SJSA1 (cell line): ENCODE results near the gene ABHD6. TPM values are rescaled to one million over a fixed set of nuclear protein-coding genes. Genes with fewer than 3 reads are reported as not detected.
A peak's percentile ranks its signal among the peaks of the same experiment; 100 is the strongest.

Experiments used
- DNase-seq, 2 experiments: peaks; one replicate each; pipeline ENCODE4 v3.0.0-alpha.2; 2015 to 2020; ENCODE audit warnings: low spot score in 2 of 2, low read depth in 1 of 2
- H3K27ac ChIP-seq: fragments of 250-450 bp; sonication (Bioruptor Pico); 2 replicates; pipeline ENCODE4 v1.5.1; 2020; ENCODE audit warnings: mild to moderate bottlenecking, moderate library complexity
- H3K27me3 ChIP-seq: fragments of 250-450 bp; sonication (Bioruptor Pico); replicated peaks from 2 replicates; pipeline ENCODE4 v1.5.1; 2020; ENCODE audit warnings: mild to moderate bottlenecking, moderate library complexity
- H3K36me3 ChIP-seq: fragments of 250-450 bp; sonication (Bioruptor Pico); 2 replicates; pipeline ENCODE4 v1.5.1; 2020; ENCODE audit warnings: mild to moderate bottlenecking
- H3K4me1 ChIP-seq: fragments of 250-450 bp; sonication (Bioruptor Pico); replicated peaks from 2 replicates; pipeline ENCODE4 v1.6.1; 2021; ENCODE audit warnings: mild to moderate bottlenecking
- H3K4me3 ChIP-seq: fragments of 250-450 bp; sonication (Bioruptor Pico); 2 replicates; pipeline ENCODE4 v1.5.1; 2020; ENCODE audit warnings: mild to moderate bottlenecking
- H3K9me3 ChIP-seq: fragments of 250-450 bp; sonication (Bioruptor Pico); replicated peaks from 2 replicates; pipeline ENCODE4 v1.5.1; 2020; ENCODE audit warnings: mild to moderate bottlenecking
- total RNA-seq: library from RNA; depleted of rRNA; stranded (reverse); fragments of >200 nt; shearing (Covaris generic); gene quantifications from 2 replicates; pipeline ENCODE4 v1.2.3, GENCODE V29; 2014; rRNA removed

Gene ABHD6, protein sequence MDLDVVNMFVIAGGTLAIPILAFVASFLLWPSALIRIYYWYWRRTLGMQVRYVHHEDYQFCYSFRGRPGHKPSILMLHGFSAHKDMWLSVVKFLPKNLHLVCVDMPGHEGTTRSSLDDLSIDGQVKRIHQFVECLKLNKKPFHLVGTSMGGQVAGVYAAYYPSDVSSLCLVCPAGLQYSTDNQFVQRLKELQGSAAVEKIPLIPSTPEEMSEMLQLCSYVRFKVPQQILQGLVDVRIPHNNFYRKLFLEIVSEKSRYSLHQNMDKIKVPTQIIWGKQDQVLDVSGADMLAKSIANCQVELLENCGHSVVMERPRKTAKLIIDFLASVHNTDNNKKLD
- total RNA-seq = 3.9 and 6.8 TPM in 2 replicates

DNA sequence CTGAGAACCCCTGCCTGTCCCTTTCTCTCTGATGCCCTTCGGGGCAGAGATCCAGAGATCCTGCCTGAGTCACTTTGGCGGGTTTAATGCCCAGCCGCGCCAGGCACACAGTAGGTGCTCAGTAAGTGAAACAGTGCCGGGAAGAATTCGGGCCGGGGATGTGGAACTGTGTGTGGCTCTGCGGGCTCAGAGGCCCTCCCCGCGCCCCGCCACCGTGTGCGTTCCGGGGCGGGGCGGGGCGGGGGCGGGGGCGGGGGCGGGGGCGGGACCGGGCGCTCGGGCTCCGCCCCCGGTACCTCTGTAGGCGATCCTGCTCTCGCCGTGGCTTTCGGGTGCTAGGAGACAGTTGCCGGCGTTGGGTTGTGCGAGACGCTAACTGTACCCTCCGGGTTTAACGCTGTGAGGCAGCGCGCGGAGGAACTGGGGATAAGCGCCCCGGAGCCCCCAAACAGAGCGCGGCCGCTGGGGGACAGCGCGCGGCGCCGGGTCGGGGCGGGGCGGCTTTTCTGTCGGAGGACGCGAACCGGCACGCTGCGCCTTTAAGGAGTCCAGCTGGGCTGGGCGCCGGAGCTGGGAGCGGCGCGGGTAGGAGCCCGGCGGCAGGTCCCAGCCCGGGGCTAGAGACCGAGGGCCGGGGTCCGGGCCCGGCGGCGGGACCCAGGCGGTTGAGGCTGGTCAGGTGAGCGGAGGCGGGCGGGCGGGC is at the start of gene ABHD6:
TSS of gene ABHD6 (plus strand) at position 555 of the 703 bp plus-strand sequence. CDS start 18,795 bp downstream, outside the sequence.
- H3K27ac ChIP-seq = no peak within 1 kb of the TSS

DNA sequence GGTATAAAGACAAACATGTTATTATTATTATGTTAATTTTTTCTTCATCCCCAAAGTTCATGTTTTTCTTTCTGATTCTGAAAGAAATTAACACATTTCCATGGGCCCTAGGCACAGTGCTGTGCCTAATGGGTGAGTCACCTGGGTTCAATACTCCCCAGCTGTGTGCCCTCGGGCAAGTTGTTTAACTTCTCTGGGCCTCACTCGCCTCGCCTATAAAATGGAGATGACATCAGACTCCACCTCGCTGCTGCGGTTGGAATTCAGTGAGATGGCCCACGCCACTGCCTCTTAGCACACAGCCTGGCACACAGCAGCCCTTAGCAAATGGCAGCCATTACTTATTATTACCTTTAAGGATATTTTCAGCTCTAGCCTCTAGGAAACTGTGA is 49.4 kb upstream of the ABHD6 start:
- H3K4me1 ChIP-seq = no peaks in the 10 kb centered on the region
- DNase-seq = no peak
- no peak overlapping the region for H3K27ac ChIP-seq

More for the DNA sequence above, at the start of gene ABHD6:
- peak; percentile 63 to 88 for DNase-seq
- H3K36me3 ChIP-seq = peaks cover 6% of the 10 kb centered on the region
- peak within 1 kb of the TSS; percentile 91 for H3K4me3 ChIP-seq
- no peaks in the 10 kb centered on the region for H3K27me3 ChIP-seq
- H3K9me3 ChIP-seq = no peaks in the 10 kb centered on the region
- peaks cover 12% of the 10 kb centered on the region for H3K4me1 ChIP-seq

DNA sequence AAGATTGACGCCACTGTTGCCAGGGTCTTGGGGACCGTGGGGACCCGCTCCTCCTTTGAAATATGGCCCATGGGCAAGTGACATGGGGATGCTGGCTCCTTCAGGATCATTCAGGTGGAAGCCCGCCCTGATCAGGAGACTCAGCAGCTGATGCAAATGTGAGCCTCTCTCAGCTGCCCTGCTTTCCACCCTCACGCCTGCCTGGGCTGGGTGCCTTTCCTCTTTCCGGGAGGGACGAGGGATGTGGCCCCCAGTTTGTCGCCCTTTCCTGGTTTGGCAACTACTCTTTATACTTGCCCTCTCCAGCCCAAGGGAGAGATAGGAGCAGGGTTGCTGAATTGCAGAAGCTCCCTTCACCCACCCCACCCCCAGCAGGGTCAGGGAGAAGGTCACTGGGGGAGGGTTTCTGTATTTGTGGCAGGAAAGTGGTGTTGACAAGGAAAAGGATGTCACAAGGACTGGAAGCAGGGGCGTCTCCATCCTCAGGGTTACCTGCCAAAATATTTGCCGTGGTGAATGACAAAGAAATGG is 48.6 kb upstream of the ABHD6 start:
- Histone ChIP-seq H3K27me3 (no peaks in the 10 kb centered on the region), H3K4me1 (no peaks in the 10 kb centered on the region), H3K36me3 (no peaks in the 10 kb centered on the region), H3K9me3 (no peaks in the 10 kb centered on the region), H3K4me3 (no peak overlapping the region), H3K27ac (no peak overlapping the region)
- no peak for DNase-seq

More for the DNA sequence above, 49.4 kb upstream of the ABHD6 start:
- Histone ChIP-seq H3K27me3 (no peaks in the 10 kb centered on the region), H3K4me3 (no peak overlapping the region), H3K9me3 (no peaks in the 10 kb centered on the region), H3K36me3 (no peaks in the 10 kb centered on the region)

DNA sequence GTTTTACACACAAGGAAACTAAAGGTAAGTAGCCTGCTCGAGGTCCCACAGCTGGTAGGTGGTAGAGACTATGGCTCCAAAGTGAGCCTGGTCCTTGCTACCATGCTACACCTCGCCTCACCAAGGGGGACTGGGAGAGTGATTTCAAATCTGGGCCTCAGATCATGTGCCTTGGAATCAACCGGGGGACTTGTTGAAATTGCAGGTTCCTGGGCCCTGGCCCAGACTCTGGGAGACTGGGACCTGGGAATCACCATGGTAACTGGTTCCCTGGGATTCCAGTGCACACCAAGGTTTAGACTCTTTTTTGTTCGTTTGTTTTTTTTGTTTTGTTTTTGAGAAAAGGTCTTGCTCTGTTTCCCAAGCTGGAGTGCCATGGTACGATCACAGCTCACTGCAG is 47.9 kb upstream of the ABHD6 start:
- H3K4me1 ChIP-seq = no peaks in the 10 kb centered on the region
- H3K9me3 ChIP-seq = no peaks in the 10 kb centered on the region
- H3K27ac ChIP-seq = no peak overlapping the region

DNA sequence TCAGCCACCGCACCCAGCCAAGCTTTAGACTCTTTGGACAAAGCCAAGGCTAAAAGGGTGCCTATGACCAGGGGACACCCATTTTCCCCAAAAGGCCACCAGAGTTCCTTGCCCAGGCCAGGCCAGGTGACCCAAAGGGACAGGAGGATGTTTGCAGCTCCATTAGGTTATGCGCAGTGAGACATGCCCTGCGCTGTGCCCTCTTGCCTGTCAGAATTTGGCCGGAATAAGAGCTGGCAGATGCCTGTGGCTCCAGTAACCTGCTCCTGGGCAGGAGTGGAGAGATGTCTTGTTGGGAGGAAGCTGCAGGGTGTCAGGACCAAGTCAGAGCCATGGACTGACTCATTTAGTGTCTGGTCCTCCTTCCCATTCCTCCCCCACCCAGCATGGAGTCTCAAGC is 47.3 kb upstream of the ABHD6 start:
- no peaks in the 10 kb centered on the region for H3K9me3 ChIP-seq
- DNase-seq = no peak
- no peaks in the 10 kb centered on the region for H3K27me3 ChIP-seq
- no peaks in the 10 kb centered on the region for H3K4me1 ChIP-seq
- no peak overlapping the region for H3K4me3 ChIP-seq
- no peak overlapping the region for H3K27ac ChIP-seq
- no peaks in the 10 kb centered on the region for H3K36me3 ChIP-seq

More for the DNA sequence above, 47.9 kb upstream of the ABHD6 start:
- Histone ChIP-seq H3K36me3 (no peaks in the 10 kb centered on the region), H3K27me3 (no peaks in the 10 kb centered on the region), H3K4me3 (no peak overlapping the region)
- DNase-seq = no peak

DNA sequence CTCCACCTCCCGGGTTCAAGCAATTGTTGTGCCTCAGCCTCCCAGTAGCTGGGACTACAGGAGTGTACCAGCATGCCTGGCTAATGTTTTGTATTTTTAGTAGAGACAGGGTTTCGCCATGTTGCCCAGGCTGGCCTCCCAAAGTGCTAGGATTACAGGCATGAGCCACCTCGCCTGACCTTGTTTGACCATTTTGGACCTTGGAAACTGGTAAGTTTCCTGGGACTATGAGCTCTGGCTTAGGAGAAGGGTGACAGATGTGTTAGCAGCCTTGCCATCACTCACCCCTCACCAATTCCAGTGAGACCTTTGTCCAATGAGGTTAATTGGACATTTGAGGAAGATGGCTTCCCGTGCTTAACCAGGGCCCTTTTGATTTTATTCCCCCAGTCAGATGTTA is 46.7 kb upstream of the ABHD6 start:
- Histone ChIP-seq H3K27ac (no peak overlapping the region), H3K4me3 (no peak overlapping the region), H3K36me3 (no peaks in the 10 kb centered on the region), H3K9me3 (no peaks in the 10 kb centered on the region), H3K4me1 (no peaks in the 10 kb centered on the region), H3K27me3 (no peaks in the 10 kb centered on the region)
- DNase-seq = no peak

DNA sequence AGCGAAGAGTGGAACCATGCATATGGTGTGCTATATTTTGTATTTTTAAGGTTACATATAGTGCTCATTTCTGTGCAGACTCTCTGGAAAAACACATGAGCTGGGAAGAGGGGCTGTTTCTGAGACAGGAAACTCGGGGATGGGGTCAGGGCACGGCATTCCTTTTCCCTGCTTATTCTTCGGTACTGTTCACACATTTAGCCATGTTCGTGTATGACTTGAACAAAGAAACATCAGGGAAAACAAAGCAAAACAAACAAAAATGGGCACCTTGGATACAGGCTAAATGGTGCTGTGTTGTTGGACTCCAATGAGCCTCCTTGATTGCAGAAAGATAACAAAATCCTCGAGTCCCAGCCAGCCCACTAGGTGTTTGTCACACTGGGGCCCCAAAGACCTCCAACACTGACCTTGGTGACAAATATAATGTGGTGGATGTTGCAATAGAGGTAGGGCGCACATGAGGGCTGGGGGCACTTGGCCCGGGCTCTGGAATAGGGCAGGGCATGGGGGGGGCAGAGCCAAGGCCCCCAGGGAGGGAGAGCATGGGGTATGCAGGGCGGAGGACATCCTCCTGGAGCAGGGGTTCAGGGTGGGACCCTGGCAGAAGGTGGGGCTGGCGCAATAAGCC is 46.1 kb upstream of the ABHD6 start:
- no peaks in the 10 kb centered on the region for H3K36me3 ChIP-seq
- H3K27ac ChIP-seq = no peak overlapping the region
- H3K27me3 ChIP-seq = no peaks in the 10 kb centered on the region
- no peaks in the 10 kb centered on the region for H3K4me1 ChIP-seq
- DNase-seq = no peak
- no peaks in the 10 kb centered on the region for H3K9me3 ChIP-seq
- no peak overlapping the region for H3K4me3 ChIP-seq

DNA sequence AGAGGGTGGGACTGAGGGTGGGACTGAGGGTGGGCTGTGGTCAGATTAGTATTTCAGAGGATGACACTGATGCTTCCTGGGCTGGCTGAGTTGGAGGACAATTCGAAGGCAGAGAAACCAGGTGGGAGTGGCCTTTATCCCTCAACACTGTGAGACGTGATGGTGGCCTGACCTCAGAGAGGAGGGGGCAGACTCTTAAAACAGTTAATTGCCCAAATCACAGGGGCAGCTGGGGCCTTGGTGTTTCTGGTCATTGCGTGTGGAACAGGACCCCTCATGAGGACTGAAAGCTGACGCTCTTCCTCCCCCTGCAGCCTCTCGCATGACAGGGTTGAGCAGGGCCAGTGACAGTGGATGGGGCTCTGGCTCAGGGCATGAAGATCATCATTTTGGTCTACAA is 45.5 kb upstream of the ABHD6 start:
- no peak overlapping the region for H3K27ac ChIP-seq
- H3K4me1 ChIP-seq = no peaks in the 10 kb centered on the region
- no peaks in the 10 kb centered on the region for H3K9me3 ChIP-seq
- H3K27me3 ChIP-seq = no peaks in the 10 kb centered on the region
- no peak for DNase-seq
- H3K36me3 ChIP-seq = no peaks in the 10 kb centered on the region
- no peak overlapping the region for H3K4me3 ChIP-seq

DNA sequence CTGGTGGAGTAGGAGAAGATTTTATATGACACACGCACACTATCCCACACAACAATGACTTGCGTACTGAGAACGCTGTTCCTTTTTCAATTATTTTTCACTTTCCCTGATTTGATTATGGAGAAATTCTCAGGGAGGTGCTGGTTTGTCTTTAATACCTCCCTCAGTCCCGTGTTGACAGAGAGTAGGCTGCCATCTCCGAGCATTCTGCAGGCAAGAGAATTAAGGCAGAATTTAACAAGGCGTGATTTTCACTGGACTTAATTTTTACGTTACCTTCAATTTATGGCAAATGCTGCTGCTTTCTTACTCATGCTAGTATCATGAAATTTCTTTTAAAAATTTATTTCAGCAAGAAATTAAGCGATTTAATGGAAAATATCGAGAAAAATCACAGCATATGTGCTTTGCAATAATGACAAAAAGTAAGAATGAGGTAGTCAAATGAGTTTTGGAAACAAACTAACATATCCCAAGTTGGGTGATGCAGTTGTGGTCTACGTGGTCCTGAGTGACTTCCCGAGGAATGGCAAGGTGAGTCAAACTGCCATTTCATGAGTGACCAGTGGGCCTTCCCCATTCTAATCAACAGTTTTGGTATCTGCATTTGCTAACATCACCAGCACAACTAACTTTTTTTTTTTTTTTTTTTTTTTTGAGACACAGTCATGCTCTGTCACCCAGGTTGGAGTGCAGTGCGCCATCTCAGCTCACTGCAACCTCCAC is 43.7 kb upstream of the ABHD6 start:
- Histone ChIP-seq H3K9me3 (no peaks in the 10 kb centered on the region), H3K4me1 (peaks cover 6% of the 10 kb centered on the region), H3K4me3 (no peak overlapping the region), H3K36me3 (no peaks in the 10 kb centered on the region), H3K27me3 (no peaks in the 10 kb centered on the region), H3K27ac (no peak overlapping the region)
- DNase-seq = no peak

DNA sequence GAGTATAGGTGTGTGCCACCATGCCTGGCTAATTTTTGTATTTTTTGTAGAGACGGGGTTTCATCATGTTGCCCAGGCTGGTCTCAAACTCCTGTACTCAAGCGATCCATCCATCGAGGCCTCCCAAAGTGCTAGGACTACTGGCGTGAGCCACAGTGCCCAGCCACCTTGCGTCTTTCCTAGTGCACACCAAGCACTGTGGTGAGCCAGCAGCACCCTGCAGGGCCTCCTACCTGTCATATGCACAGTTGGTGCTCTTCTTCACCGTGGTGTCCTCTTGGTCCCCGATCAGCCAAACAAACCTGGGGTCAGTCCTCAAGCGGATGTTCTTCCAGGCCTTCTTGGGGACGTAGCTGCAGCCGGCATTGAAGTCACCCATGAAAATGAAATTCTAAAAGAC is 40.0 kb upstream of the ABHD6 start:
- no peak overlapping the region for H3K27ac ChIP-seq
- no peak overlapping the region for H3K4me3 ChIP-seq
- no peaks in the 10 kb centered on the region for H3K9me3 ChIP-seq
- H3K27me3 ChIP-seq = no peaks in the 10 kb centered on the region
- H3K4me1 ChIP-seq = peaks cover 8% of the 10 kb centered on the region
- H3K36me3 ChIP-seq = no peaks in the 10 kb centered on the region
- DNase-seq = no peak

DNA sequence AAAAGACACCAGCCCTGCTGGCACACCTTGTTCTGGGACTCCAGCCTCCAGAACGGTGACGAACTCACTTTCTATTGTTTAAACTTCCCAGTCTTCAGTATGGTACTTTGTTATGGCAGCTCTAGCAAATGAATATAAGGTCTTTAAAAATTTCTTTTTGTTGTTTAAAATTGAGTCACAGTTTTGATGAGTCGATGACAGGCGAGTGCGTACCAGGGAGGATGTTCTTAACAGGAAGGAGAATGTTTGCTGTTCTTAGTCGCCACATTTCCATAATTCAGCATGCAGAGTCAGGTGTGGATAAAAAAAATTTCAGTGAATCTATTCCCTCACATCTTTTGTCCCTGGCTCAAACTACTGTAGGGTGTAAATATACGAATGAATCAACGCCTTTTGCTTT is 39.2 kb upstream of the ABHD6 start:
- H3K27ac ChIP-seq = no peak overlapping the region
- DNase-seq = no peak
- H3K27me3 ChIP-seq = no peaks in the 10 kb centered on the region
- no peak overlapping the region for H3K4me3 ChIP-seq
- no peaks in the 10 kb centered on the region for H3K36me3 ChIP-seq
- peaks cover 8% of the 10 kb centered on the region for H3K4me1 ChIP-seq
- H3K9me3 ChIP-seq = no peaks in the 10 kb centered on the region

DNA sequence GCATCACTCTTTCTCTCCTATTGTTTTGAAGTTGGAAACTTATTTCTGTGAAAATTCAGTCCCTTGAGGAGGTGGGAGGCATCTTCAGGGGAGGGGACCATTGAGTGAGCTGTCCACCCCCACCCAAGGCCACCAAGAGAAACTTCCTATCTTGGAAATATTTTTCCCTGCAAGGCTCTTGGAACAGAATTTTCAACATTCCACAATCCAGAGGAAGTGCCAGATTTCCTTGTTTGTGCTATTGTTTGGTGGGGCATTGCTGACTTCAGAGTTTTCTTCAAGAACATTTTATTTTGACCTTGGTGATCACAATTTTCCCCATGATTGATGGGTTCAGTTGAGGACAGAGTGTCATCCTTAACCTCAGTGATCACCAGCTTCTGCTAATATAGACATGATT is 38.8 kb upstream of the ABHD6 start:
- DNase-seq = no peak
- Histone ChIP-seq H3K36me3 (no peaks in the 10 kb centered on the region), H3K27ac (no peak overlapping the region), H3K4me3 (no peak overlapping the region), H3K4me1 (peaks cover 8% of the 10 kb centered on the region), H3K27me3 (no peaks in the 10 kb centered on the region), H3K9me3 (no peaks in the 10 kb centered on the region)

DNA sequence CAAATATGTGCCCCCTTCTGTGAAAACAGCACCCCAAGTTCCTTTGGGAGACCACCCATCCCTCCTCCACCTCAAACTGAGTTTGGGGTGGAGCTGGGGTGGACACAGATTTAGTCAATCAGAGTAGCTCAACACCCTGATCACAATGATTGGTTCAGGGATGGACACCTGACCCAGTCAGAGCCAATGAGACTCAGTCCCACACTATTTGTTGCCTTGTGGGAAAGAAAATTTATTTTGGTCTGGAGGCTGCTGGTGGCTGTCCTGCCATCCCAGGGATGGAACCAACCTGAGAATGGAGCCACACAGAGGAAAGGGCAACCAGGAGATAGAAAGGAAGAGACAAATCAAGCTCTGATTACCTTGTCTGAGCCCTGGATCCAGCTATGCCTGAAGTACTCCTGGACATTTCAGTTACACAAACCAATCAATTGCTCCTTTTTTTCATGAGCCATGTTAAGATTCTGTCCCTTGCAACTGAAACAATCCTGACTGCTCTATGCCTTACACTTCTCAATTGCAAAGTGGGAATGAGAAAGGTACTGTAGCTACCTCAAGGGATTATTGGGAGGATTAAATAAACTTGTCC is 37.4 kb upstream of the ABHD6 start:
- Histone ChIP-seq H3K27ac (no peak overlapping the region), H3K4me3 (no peak overlapping the region), H3K36me3 (no peaks in the 10 kb centered on the region), H3K27me3 (no peaks in the 10 kb centered on the region), H3K9me3 (no peaks in the 10 kb centered on the region), H3K4me1 (peaks cover 8% of the 10 kb centered on the region)
- DNase-seq = no peak
